Activated CD4-positive, CD25-positive, alpha-beta regulatory T cell treated with anti-CD3 and anti-CD28 coated beads, Interleukin-2, amount 50 U/mL, for 24 hours (primary cell): ENCODE measurements around the gene MDM4.

Experiments
- ATAC-seq, 2 donors: fragments of 150-1000 bp; cut with Tn5 transposase; one replicate each; pipeline ENCODE4 v1.10.0; 2021; ENCODE audit warnings: mild to moderate bottlenecking in 1 of 2, moderate library complexity in 1 of 2

Gene MDM4

GRCh38 chr1:204581759-204582158, 65.6 kb downstream of the MDM4 start:
- ATAC-seq: no peak

- ATAC-seq: no peak
These were observed 67.9 kb downstream of the MDM4 start for GRCh38 chr1:204583909-204584632.

- no peak for ATAC-seq
These were observed 68.6 kb downstream of the MDM4 start for GRCh38 chr1:204584699-204585372.

- no peak for ATAC-seq
These were observed 71.4 kb downstream of the MDM4 start for GRCh38 chr1:204587621-204588020.

- no peak for ATAC-seq
These were observed 72.6 kb downstream of the MDM4 start for GRCh38 chr1:204588826-204589225.

GRCh38 chr1:204589409-204590038, 73.3 kb downstream of the MDM4 start:
- ATAC-seq: no peak

- no peak for ATAC-seq
These were observed 75.4 kb downstream of the MDM4 start for GRCh38 chr1:204591473-204592090.

- ATAC-seq: no peak
These were observed 76.2 kb downstream of the MDM4 start for GRCh38 chr1:204592246-204592948.

- ATAC-seq: no peak
These were observed 82.2 kb downstream of the MDM4 start for GRCh38 chr1:204598319-204598969.

GRCh38 chr1:204599098-204599497, 82.9 kb downstream of the MDM4 start:
- no peak for ATAC-seq

GRCh38 chr1:204599596-204599995, 83.4 kb downstream of the MDM4 start:
- ATAC-seq: no peak

- no peak for ATAC-seq
These were observed 84.0 kb downstream of the MDM4 start for GRCh38 chr1:204600203-204600602.

- no peak for ATAC-seq
These were observed 84.8 kb downstream of the MDM4 start for GRCh38 chr1:204600968-204601367.

GRCh38 chr1:204602111-204602579, 85.9 kb downstream of the MDM4 start:
- no peak for ATAC-seq

- ATAC-seq: no peak
These were observed 86.8 kb downstream of the MDM4 start for GRCh38 chr1:204602871-204603542.

GRCh38 chr1:204605791-204606190, 89.6 kb downstream of the MDM4 start:
- ATAC-seq: no peak
